ENCODE results near the gene VWA7. TPM values are rescaled to one million over a fixed set of nuclear protein-coding genes. Genes with fewer than 3 reads are reported as not detected.
"Not testable (repeated sequence)": the region's sequence is repeated elsewhere in the genome, so short reads cannot be mapped to it uniquely, and the experiment has no call there.

The VWA7 gene
- 1.5 to 1.8 TPM (median 1.6 TPM) in 3 replicates for total RNA-seq

GRCh38 chr6:31776989-31777666 is at the start of gene VWA7:
Gene VWA7, minus strand, starts transcription at chr6:31777328. Its CDS starts 549 bp downstream, at chr6:31776779.
- H3K27me3 Mint-ChIP-seq (ENCODE audit: low read depth): no peaks in the 10 kb centered on the region
- peak within 1 kb of the TSS; percentile 8 for H3K4me3 Mint-ChIP-seq
- H3K36me3 Mint-ChIP-seq: peaks cover 5% of the 10 kb centered on the region
- peak within 1 kb of the TSS; percentile 69 for H3K27ac Mint-ChIP-seq
- TF ChIP-seq, protein P1, sequence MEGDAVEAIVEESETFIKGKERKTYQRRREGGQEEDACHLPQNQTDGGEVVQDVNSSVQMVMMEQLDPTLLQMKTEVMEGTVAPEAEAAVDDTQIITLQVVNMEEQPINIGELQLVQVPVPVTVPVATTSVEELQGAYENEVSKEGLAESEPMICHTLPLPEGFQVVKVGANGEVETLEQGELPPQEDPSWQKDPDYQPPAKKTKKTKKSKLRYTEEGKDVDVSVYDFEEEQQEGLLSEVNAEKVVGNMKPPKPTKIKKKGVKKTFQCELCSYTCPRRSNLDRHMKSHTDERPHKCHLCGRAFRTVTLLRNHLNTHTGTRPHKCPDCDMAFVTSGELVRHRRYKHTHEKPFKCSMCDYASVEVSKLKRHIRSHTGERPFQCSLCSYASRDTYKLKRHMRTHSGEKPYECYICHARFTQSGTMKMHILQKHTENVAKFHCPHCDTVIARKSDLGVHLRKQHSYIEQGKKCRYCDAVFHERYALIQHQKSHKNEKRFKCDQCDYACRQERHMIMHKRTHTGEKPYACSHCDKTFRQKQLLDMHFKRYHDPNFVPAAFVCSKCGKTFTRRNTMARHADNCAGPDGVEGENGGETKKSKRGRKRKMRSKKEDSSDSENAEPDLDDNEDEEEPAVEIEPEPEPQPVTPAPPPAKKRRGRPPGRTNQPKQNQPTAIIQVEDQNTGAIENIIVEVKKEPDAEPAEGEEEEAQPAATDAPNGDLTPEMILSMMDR (IDR thresholded peaks at IDR 0.05; ENCODE audit: unreplicated experiment): no peak
- peak in 1 of 2 experiments; percentile 54 for DNase-seq (ENCODE audit: low spot score in 2 of 2, unreplicated experiment in 2 of 2)
- no peaks in the 10 kb centered on the region for H3K9me3 Mint-ChIP-seq
- peaks cover 12% of the 10 kb centered on the region for H3K4me1 Mint-ChIP-seq

DNA sequence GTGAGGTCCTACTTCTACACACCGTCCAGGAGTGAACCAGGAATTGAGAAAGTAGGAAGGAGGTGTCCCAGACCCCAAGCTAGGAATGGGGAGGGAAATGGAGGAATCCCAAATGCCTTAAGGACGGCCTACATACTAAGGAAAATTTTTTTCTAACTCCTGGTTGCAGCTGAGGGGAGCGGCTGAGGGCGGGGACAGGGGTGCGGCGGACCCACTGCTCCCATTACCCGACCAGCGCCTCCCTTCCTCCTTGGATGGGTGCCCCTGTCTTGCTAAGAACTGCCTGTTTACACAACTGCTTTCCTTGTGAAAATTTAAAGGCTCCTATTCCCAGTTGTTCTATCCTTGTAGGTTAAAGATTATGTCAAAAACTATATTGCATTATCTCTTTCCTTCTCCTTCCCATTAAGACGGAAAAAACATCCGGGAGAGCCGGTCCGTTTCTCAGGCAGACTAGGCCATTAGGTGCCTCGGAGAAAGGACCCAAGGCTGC is 49.7 kb upstream of the VWA7 start:
- peak overlapping the region; percentile 87 for H3K4me3 Mint-ChIP-seq
- peak overlapping the region; percentile 97 for H3K27ac Mint-ChIP-seq
- H3K27me3 Mint-ChIP-seq (ENCODE audit: low read depth): no peaks in the 10 kb centered on the region
- DNase-seq (ENCODE audit: low spot score in 2 of 2, unreplicated experiment in 2 of 2): peak in 1 of 2 experiments; percentile 62
- TF ChIP-seq, protein P1 (IDR thresholded peaks at IDR 0.05; ENCODE audit: unreplicated experiment): no peak
- H3K9me3 Mint-ChIP-seq: no peaks in the 10 kb centered on the region
- H3K4me1 Mint-ChIP-seq: peaks cover 59% of the 10 kb centered on the region
- no peaks in the 10 kb centered on the region for H3K36me3 Mint-ChIP-seq

GRCh38 chr6:31825553-31825952 is 48.4 kb upstream of the VWA7 start:
- Mint-ChIP-seq H3K36me3 (no peaks in the 10 kb centered on the region), H3K4me1 (peaks cover 63% of the 10 kb centered on the region), H3K9me3 (no peaks in the 10 kb centered on the region), H3K27me3 (ENCODE audit: low read depth) (no peaks in the 10 kb centered on the region), H3K4me3 (peak overlapping the region; percentile 44), H3K27ac (peak overlapping the region; percentile 97)
- TF ChIP-seq, protein P1 (IDR thresholded peaks at IDR 0.05; ENCODE audit: unreplicated experiment): no peak
- no peak for DNase-seq (ENCODE audit: low spot score in 2 of 2, unreplicated experiment in 2 of 2)

GRCh38 chr6:31823592-31824196 is 46.6 kb upstream of the VWA7 start:
- not testable (repeated sequence) for H3K27me3 Mint-ChIP-seq (ENCODE audit: low read depth); H3K9me3 Mint-ChIP-seq; H3K36me3 Mint-ChIP-seq; DNase-seq (ENCODE audit: low spot score in 2 of 2, unreplicated experiment in 2 of 2)
- Mint-ChIP-seq H3K4me1 (peaks cover 60% of the 10 kb centered on the region), H3K4me3 (peak overlapping the region; percentile 20), H3K27ac (peak overlapping the region; percentile 92)

GRCh38 chr6:31822036-31822821 is 45.1 kb upstream of the VWA7 start:
- peak overlapping the region; percentile 78 for H3K4me3 Mint-ChIP-seq
- no peaks in the 10 kb centered on the region for H3K27me3 Mint-ChIP-seq (ENCODE audit: low read depth)
- peaks cover 68% of the 10 kb centered on the region for H3K4me1 Mint-ChIP-seq
- peaks cover 10% of the 10 kb centered on the region for H3K36me3 Mint-ChIP-seq
- TF ChIP-seq, protein P1 (IDR thresholded peaks at IDR 0.05; ENCODE audit: unreplicated experiment): no peak
- peak overlapping the region; percentile 96 for H3K27ac Mint-ChIP-seq
- DNase-seq (ENCODE audit: low spot score in 2 of 2, unreplicated experiment in 2 of 2): peak in 1 of 2 experiments; percentile 58
- peaks cover 4% of the 10 kb centered on the region for H3K9me3 Mint-ChIP-seq
